Activated CD4-positive, alpha-beta T cell treated with anti-CD3 and anti-CD28 coated beads, Interleukin-2, amount 50 U/mL, for 16 hours (primary cell): Measurements from ENCODE around the gene OR2AG1.

Experiments
- DNase-seq: peaks from one replicate; pipeline ENCODE4 v3.0.0-alpha.2; 2020

OR2AG1 gene, protein sequence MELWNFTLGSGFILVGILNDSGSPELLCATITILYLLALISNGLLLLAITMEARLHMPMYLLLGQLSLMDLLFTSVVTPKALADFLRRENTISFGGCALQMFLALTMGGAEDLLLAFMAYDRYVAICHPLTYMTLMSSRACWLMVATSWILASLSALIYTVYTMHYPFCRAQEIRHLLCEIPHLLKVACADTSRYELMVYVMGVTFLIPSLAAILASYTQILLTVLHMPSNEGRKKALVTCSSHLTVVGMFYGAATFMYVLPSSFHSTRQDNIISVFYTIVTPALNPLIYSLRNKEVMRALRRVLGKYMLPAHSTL

DNA sequence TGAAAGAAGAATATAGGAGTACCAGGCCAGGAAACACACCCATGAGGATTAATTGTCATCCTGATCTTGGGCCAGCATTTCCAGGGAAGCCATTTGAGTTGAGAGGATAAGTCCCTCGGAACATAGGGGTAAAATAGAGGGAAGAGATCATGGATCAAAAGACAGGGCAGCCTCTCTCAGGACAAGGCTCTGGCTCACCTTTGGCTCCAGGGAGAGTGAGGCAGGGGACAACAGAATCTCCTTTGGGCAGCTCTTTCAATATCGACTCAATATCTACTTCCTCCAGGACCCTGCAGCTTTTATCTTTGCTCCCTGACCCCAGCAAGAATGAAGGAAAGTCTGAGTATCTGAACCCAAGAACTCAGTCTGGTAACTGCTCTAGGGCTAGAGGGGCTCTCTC lies at the start of gene OR2AG1:
TSS of gene OR2AG1 (plus strand) at position 301 of the 400 bp plus-strand sequence. CDS start 2,018 bp downstream, outside the sequence.
- no peak for DNase-seq

DNA sequence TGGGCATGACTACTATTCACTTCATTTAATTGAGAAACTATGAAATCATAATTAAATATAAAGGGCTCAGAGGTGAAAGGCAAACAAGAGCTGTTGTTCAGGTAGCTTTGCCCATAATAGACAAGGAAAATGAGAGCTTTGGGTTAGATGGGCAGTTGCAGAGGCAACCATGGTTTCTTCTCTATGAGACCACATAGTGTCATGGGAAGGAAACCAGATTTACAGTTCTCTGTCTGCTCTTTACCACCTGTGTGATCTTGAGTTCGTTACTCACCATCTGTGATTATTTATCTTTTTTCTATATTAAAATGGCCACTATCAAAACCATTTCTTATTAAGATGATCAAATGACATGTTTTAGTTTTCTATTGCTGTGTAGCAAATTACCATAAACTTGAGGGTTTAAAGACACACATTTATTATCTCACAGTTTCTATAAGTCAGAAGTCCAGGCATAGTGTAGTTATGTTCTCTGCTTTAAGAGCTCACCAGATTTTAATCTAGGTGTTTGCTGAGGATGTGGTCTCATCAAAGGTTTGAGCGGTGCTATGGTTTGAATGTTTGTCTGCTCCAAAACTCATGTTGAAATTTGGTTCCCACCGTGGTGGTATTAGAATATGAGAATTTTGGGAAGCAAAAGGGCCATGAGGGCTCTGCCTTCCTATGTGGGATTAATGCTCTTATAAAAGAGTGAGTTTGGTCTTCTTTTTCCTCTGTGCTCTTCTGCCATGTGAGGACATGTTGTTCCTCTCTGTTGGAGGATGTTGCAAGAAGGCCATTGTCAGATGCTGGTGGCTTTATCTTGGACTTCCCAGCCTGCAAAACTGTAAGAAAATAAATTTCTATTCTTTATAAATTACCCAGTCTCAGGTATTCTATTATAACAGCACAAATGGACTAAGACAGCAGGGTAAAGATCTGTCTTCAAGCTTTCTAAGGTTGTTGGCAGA lies 49.2 kb upstream of the OR2AG1 start:
- DNase-seq, result no peak

DNA sequence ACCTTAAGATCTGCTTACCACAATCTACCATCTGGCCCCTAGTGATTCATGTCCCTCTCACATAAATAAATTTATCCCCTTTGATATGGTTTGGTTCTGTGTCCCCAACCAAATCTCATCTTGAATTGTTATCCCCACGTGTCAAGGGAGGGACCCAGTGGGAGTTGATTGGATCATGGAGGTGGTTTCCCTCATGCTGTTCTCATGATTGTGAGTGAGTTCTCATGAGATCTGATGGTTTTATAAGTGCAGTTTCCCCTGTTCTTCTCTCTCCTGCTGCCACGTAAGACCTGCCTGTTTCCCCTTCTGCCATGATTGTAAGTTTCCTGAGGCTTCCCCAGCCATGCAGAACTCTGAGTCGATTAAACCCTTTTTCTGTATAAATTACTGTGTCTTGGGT lies 48.2 kb upstream of the OR2AG1 start:
- DNase-seq, result no peak

DNA sequence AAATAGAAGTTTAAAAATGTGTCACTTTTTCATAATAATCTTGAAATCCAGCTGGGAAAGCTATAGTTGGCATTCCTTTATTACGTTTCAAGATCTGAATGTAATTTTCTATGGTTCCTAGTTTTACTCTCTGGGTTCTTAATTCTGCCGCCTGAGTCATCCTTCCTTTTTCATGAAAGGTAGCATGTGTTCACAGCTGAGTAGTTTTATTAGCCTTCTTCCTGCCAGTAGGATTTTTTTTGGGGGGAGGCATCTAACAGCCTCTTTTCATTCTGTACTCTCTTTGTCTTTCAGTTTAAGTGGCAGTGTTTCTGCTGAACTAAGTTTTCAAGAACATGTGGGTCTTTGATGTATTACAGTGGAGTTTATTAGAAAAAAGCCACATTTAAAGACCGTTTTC lies 47.5 kb upstream of the OR2AG1 start:
- peak; percentile 52 for DNase-seq

DNA sequence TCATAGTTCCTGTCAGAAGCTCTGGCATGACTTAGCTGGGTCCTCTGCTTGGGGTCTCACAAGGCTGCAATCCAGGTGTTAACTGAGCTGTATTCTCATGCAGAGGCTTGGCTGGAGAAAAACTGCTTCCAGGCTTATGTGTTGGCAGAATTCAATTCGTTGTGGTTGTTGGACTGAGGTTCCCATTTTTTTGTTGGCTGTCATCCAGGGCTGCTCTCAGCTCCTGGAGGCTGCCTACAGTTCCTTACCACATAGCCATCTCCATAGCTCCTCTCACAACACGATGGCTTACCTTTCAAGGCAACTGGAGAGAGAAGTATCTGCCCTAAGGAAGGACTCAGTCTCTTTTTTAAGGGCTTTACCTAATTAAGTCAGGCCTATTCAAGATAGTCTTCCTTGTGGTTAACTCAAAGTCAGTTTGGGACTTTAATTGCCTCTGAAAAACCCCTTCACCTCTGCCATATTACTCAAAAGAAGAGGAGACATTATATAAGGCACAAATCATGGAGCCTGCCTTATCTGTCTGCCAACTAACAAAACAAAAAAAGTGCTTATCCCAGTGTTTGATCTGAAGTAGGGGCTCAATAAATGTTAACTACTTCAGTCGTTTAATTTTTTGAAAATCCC lies 46.2 kb upstream of the OR2AG1 start:
- peak; percentile 60 for DNase-seq

DNA sequence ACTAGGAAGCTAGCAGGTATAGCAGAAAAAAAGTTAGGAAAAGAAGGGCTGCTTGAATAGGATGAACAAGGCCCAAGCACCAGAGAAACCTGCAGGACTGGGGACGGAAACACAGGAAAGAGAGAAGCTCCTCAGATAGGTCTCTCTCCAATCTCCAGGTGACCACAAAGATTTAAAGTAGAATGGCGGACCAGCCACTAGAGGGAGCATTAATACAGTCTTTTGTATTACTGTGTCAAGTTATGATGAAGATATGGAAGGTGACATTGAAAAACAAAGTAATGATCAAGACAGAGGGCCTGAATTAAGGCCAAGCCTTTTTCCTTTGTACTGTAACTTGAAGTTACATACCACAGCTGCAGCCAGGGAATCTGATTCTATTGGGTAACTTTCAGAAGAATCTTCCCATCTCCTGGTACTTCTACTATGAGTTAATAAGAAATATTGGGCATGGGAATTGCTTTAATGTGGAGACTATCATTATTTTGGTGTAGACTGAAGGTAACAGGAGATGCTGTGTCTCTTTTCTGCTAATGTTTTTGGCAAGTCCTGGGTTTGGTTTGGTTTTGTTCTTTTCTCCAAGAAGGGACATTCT lies 44.9 kb upstream of the OR2AG1 start:
- DNase-seq, result peak; percentile 79

DNA sequence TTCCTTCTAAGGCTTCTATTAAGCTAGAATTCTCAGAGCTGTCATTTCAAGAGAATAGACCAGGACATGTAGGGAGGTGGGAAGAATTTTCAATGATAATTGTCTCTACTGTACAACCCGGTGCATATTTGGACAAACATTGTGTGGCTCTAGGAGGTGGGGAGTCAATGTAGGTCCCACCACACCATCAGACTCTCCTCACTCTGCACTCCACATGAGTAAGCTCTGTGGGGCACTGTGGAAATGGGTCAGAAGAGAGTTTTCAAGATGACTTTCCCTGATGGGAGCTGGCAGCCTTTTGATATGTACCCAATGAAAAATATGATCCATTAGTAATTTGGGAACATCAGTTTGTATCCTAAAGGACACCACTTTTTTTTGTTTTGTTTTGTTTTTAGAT lies 44.2 kb upstream of the OR2AG1 start:
- no peak for DNase-seq

DNA sequence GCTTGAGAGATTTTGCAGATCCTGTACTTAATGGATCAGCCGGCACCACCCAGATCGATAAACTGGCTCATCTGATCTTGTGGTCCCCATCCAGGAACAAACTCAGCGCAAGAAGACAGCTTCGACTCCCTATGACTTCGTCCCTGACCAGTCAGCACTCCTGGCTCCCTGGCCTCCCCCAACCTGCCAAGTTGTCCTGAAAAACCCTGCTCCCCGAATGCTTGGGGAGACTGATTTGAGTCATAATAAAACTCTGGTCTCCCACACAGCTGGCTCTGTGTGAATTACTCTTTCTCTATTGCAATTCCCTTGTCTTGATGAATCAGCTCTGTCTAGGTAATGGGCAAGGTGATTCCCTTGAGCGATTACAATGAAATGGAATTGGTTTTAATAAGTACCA lies 40.6 kb upstream of the OR2AG1 start:
- DNase-seq, result no peak

DNA sequence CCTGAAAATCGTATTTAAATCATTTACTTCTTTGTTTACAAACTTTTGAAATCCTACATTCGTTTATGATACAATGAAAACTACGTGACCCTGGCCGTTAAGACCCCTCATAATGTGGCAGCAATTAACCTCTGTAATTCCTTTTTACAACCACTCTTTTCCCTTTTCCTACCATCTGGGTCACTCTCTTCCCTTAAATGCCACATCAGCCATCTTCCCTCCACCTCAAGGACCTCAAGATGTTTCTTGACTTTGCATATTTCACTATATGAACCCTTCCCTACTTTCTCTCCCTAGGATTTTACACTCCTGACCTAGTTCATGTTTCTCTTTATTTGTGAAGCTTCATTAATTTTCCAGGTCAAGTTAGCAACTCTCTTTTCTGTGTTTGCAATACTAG lies 37.8 kb upstream of the OR2AG1 start:
- DNase-seq, result no peak

DNA sequence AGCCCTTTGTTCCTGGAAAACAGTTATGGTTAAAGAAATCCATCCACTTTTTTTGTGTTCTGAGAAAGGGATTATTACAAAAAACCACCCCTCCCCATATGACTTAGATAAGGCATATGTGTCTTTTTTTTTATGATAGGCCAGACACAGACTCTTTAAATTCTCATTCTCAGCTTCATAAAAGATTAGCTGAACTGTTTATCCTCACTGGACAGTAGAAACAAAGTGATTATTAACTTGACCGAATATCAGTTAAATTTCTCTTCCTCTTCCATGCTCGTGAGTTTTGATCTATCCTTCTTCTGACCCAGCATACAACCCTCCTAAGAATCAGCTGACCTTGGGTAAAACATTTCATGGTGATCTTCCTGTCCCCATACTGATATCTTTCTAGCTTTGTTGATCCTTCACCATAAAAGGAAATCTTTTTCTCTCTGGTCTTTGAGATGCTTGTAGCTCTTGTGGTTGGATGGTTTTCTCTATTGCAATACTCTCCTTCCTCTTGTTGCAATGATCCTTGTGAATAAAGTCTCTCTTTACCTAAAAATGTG lies 37.3 kb upstream of the OR2AG1 start:
- peak; percentile 62 for DNase-seq

DNA sequence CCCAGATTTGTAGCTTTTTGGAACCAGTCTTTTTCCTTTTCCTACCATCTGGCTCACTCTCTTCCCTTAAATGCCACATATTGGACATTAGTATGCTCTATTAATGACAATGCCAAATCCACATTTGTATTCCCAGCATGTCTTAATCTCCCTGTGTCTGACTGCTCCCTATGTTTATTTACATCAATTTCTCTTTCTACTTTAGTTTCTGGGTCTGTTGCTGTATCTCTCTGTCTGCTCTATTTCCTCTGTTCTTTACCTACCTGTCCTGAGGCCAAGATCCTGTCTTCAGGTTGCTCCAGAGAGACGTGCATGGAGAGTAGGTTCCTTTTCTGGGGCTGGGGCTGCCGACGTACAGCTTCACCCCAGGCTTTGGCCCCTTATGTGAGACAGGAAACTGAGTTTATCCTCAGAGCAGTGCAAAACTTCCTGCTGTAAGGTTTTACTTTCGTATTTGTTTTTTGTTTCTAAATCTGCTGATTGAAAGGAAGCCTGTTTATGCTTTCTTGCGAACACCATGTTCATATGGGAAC lies 36.7 kb upstream of the OR2AG1 start:
- DNase-seq, result peak; percentile 76

DNA sequence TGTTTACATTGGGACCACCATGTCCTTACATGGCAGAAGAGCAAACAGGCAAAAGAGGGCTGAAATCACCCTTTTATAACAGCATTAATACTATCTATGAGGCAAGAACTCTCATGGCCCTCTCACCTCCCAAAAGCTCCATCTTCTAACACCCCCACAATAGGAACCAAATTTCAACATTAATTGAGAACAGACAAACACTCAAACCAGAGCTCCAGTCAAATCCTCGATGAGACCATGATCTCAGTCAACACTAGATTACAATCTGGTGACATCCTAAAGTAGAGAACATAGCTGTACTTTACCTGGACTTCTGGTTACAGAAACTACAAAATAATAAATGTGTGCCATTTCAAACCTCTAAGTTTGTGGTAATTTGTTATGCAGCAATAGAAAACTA lies 36.2 kb upstream of the OR2AG1 start:
- DNase-seq, result no peak

DNA sequence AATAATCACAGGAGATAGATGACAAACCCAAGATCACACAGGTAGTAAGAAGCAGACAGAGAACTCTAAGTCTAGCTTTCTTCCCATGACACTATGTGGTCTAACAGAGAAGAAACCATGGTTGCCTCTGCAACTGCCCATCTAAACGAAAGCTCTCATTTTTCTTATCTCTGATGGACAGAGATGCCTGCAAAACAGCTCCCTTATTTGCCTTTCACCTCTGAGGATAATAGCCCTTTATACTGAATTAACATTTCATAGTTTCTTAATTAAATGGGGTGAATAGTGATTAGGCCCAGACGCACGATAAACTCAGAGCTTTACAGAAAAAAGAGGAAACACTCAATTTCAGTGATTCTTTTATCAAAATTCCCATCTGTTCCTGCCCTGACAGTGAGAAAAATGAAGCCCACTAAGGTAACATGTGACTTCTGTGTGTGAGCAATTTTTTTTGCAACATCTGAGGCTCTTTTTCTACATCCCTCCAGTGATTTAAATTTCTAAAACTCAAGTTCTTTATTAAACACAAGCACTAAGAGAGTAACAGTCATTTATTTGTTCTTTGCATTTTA lies 35.6 kb upstream of the OR2AG1 start:
- no peak for DNase-seq

DNA sequence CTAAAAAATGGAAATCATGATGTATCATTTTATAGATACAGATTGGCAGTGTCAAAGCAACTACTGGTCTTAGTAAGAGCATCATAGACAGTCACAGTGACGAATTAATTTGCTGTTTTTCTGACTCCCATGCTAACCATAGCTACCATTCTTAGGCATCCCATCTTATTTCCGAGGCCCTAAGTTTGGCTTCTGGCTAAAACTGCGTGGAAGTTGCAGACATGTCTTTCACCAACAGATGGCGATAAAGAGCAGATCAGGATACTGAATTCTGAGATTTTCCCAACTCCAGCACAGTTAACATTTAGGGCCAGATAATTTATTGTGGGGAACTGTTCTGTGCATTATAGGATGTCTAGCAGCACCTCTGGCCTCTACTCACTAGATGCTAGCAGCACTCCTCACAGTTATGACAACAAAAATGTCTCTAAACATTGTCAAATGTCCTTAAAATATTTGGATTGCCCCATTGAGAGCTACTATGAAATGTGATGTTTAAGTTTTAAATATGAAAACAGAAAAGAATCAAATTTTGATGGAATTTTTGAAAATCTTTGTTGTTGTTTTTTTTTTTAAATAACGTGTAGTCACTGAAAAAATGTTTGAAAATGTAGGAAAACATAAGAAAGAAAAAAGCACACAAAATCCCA lies 27.4 kb upstream of the OR2AG1 start:
- DNase-seq, result no peak

DNA sequence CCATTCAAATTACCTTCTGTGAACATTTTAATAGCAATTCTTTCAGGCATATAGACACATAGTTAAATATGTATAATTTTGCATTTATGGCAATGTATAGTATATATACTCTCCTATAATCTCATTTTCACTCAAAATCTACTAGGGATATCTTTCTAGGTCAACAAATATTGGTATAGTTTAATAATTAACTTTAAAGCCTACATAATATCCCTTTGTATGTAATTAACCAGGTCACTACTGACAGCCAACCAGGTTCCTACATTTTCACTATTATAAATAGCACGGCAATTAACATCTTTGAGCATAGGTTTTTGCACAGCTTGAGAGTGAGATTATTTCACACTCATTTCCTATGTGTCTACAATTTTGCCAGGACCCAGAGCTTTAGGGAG lies 26.9 kb upstream of the OR2AG1 start:
- no peak for DNase-seq

DNA sequence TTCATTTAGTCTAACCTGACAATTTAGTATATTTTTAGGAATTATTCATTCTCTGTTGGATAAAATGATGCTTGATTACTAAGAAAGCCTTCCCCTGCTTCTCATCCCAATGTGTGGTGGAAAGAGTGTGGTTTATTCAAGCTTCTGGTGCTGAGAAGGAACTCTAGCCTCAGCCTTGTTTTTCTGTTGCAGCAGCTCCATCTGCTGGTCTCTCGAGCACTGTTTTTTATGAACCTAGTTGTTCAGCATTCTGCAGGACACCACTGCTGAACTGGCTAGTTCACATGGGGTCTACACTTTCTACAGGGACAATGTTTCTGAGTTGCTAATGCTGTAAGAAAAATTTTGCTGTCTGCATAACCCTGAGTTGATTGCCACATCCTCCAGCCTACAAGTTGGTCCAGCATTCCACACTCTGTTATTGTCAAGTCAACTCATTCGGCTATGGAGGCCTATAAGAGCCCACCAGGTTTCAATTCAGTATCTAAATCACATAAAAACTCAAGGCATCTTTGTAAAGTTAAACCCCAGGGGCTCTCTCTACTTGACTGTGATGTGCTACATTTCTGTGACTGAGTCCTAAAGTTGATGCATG lies 25.4 kb upstream of the OR2AG1 start:
- DNase-seq, result peak; percentile 66

DNA sequence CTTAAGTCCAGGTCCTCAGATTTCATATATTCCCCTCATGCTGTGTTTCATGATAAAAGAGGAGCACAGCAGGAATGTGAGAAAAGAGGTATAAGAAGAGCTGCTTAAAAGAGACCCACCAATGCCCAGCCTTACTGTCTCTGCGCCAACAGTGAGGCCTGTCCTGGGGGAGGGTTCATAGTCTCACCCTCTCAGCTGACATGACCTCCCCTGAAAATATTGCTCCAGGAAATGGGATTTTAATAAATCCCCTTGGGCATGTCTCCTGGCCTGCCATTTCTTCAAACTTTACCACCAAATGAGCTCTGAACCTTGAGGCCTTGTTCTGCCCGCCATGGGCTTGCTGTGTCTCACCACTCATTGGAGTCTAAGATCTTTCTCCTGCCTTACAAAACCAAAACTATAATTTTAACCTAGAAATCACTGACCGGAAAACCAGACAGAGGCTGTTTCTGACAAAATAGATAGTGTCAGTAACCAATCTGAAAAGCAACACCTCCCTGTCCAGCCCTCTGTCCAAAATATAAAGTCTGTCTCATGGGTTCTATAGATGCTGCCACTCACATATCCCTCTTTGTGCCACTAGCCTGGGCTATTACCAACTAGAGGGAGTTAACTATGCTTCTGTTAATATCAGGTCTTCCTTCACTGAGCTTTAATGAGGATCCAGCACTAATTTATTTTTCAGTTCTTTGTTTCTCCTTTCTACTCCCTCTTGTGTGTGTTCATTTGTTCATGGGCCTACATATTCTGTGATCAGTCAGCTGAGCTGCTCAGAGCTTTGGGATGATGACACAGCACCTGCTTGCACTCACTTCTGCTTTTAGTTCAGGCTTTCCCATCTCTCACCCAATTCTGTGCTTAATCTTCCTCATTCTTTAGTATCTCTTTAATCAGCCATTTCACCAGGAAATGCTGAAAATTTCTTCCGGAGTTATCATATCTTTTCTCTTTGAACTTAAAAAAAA lies 10.6 kb upstream of the OR2AG1 start, which contains the start of gene OR2AG2:
TSS of gene OR2AG2 (minus strand) at position 51 of the 968 bp plus-strand sequence. CDS start 3,019 bp downstream, outside the sequence.
- no peak for DNase-seq

DNA sequence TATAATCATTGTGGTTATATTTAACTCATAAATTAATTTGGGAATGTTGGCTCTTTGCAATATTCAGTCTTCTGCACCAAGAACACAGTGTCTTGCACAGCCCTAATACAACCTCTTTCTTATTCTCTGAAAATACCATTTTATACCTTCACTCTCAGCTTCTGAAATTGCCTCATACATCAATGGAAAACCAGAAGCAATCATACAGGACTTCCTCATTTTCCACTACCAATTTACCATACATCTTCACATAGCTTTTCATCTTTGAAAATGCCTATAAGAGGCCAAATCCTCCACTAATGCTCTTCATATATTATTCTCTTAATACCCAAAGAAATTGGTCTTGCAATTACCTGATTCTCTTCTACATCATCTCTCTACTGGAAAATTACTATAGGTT lies 4.3 kb upstream of the OR2AG1 start:
- no peak for DNase-seq

DNA sequence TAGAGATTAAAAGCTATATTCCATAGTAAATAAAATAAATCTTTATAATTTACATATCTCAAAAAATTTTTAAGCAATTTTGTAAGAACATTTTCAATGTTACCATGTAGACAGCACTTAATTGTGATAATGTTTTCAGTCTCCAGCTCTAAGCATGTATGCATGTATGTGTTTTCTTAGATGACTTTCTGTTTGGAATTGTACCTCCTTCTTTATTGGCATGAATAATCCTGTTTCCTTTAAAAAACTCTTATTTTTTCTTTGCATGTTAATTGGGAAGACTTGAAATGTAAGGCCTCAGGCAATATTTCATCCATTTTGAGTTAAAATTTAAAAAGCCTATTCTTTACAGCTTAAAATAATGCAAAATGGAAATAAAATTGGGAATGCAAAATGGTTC lies 2.0 kb upstream of the OR2AG1 start:
- DNase-seq, result no peak

DNA sequence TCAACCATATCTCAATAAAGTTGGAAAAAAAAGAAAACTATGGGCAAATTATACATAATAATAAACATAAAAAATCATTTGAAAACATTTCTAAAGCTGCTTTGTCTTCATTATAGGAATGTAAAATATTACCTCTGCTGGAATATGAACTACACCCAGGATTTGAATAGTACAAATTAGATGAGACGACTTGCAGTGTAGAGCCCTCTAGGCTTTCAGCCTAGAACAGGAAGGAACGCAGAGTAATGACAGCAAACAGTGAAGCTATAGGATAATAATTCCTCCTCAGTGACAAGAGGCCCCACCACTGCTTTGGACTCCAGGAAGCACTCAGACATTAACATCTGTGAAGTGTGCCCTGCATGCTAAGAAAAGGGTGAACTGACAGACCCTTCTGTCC lies 7.7 kb downstream of the OR2AG1 start:
- DNase-seq, result no peak
